Stimulated activated naive CD8-positive, alpha-beta T cell treated with anti-CD3 and anti-CD28 coated beads, Interleukin-15, amount 100 ng/mL, for 72 hours (primary cell): ENCODE measurements around the gene ASCL2.

ENCODE experiments used
- ATAC-seq: fragments of 150-1000 bp; cut with Tn5 transposase; 2 replicates; pipeline ENCODE4 v1.10.0; 2021; ENCODE audit warnings: mild to moderate bottlenecking, moderate library complexity
- DNase-seq, 2 donors: peaks; one replicate each; pipeline ENCODE4 v3.0.0; 2021 to 2022
- H3K27ac Mint-ChIP-seq, 2 donors: one replicate each; pipeline ENCODE4 v1.8.0; 2022; ENCODE audit warnings: mild to moderate bottlenecking in 2 of 2, mixed read lengths in 2 of 2, moderate library complexity in 2 of 2
- H3K27me3 Mint-ChIP-seq: one replicate; pipeline ENCODE4 v1.8.0; 2022; ENCODE audit warnings: mixed read lengths
- H3K4me1 Mint-ChIP-seq: one replicate; pipeline ENCODE4 v1.8.0; 2022; ENCODE audit warnings: mild to moderate bottlenecking, mixed read lengths
- H3K4me3 Mint-ChIP-seq, 2 donors: one replicate each; pipeline ENCODE4 v1.8.0; 2022; ENCODE audit warnings: mild to moderate bottlenecking in 2 of 2, mixed read lengths in 2 of 2, moderate library complexity in 1 of 2
- H3K9me3 Mint-ChIP-seq, 2 donors: one replicate each; pipeline ENCODE4 v1.8.0; 2022; ENCODE audit warnings: mixed read lengths in 2 of 2

The ASCL2 gene

DNA sequence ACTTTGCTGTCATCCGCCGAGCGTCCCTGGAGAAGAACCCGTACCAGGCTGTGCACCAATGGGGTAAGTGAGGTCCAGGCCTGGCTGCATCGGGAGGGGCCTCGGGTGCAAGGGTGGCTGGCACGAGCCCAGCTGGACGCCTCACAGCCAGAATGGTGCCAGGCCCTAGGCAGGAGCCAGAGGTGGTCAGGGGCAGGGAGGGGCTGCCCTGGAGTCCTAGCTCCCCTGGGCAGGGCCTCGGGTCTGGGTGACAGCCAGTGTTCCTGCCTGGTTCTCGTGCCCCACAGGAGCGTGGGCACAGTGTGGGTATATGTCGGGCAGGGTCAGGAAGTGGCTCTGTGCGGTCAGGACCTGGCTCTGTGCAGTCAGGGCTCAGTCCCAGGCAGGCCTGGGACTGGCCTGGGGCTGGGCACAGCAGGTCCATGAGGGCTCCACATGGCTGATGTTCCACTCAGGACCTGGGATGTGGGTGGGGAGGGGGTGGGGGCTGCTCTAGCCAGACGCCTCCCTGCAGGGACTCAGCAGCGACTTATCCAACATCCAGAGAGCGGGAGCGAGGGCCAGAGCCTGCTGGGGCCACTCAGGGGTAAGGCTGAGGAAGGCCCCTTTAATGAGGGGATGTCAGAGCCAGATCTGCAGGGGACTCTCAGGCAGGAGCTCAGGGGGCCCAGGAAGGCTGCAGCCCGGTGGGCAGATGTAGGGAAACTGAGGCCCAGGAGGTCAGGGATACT lies 32.7 kb upstream of the ASCL2 start:
- Mint-ChIP-seq H3K27ac (peak overlapping the region; percentile 64 to 95), H3K4me1 (peaks cover 97% of the 10 kb centered on the region), H3K27me3 (no peaks in the 10 kb centered on the region), H3K4me3 (peak overlapping the region; percentile 97 to 98), H3K9me3 (no peaks in the 10 kb centered on the region)
- ATAC-seq (peak; percentile 18), DNase-seq (peak in 1 of 2 donors; percentile 31)

- DNase-seq = peak; percentile 49 to 59
- H3K4me1 Mint-ChIP-seq = peaks cover 94% of the 10 kb centered on the region
Measured at GRCh38 chr11:2302306-2302895, 32.0 kb upstream of the ASCL2 start.

DNA sequence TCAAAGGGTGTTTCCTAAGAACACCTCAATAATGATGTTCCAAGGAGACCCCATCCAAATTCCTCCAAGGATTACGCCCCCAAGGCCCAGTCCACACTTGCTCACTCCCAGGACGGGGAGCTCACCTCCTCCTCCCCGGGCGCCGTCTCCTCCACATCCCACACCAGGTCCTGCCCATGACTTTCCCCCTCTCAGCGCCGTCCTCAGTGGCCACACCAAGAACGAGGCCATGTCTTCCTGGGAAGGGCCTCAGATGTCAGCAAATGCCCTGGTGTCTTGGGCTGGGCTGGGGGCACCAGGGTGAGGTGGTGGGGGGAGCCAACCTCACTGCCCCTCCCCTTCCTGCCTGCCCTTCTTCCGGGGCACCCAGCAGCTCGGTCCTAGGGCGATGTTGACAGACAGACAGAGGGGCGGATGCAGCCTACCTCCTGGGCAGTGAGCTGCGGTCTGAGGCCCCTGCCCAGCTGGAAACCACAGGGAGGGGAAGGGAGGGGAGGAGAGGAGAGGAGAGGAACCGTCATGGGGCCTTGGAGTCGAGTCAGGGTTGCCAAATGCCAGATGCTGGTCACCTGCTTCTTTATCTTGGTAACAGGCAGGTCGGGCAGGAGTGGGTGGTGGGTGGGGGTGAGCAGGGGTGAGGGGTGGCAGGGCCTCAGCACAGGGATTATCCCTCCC lies 31.4 kb upstream of the ASCL2 start, which contains the start of the genes C11orf21 and TSPAN32:
C11orf21 (minus strand) TSS at position 288 of the 675 bp plus-strand sequence; CDS start at position 178, 110 bp downstream.
TSPAN32 (plus strand) TSS at position 383 of the 675 bp plus-strand sequence; CDS start at position 520, 137 bp downstream.
- Mint-ChIP-seq H3K4me1 (peaks cover 91% of the 10 kb centered on the region), H3K9me3 (no peaks in the 10 kb centered on the region), H3K27ac (peak within 1 kb of the TSS; percentile 95 to 97), H3K27me3 (no peaks in the 10 kb centered on the region), H3K4me3 (peak within 1 kb of the TSS; percentile 97 to 98)
- ATAC-seq (peak; percentile 69), DNase-seq (peak; percentile 56 to 76)

More at GRCh38 chr11:2302306-2302895, 32.0 kb upstream of the ASCL2 start:
- peak; percentile 55 for ATAC-seq
- no peaks in the 10 kb centered on the region for H3K27me3 Mint-ChIP-seq
- H3K4me3 Mint-ChIP-seq = peak overlapping the region; percentile 97 to 98
- no peaks in the 10 kb centered on the region for H3K9me3 Mint-ChIP-seq
- H3K27ac Mint-ChIP-seq = peak overlapping the region; percentile 95 to 97

DNA sequence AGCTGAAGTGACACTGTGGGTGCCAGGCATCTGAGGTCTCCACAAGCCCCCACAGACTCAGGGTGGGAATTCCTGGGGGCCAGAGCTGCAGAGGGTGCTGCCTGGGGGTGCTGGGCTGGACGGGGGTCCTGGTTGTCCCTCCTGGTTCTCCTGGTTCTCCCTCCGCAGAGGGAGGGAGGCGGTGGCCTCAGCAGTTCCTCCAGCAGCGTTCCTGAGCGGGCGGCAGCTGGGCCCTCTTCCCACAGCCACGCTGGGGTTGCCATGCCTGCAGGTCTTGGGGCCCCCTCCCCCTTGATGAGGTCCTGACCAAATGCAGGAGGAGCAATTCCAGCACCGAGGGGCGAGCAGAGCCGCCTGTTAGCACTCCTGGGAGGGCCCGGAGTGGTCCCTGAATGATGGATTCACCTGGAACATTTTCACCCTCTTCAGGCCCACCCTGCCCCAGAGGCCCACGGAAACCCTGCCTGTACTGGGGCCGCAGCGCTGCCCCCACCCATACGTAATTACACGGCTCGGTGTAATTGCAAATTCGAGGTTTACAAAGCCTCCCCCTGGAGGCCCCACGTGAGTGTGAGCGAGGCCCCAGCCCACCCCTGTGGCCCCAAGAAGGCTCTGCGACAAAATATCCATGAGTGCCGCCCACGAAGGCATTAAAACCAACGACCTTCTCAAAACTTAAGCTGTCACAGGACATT lies 30.7 kb upstream of the ASCL2 start:
- peak overlapping the region; percentile 97 to 98 for H3K4me3 Mint-ChIP-seq
- no peaks in the 10 kb centered on the region for H3K9me3 Mint-ChIP-seq
- peak; percentile 28 to 31 for DNase-seq
- H3K27ac Mint-ChIP-seq = peak overlapping the region; percentile 91 to 97
- no peaks in the 10 kb centered on the region for H3K27me3 Mint-ChIP-seq
- peak; percentile 5 for ATAC-seq
- H3K4me1 Mint-ChIP-seq = peaks cover 84% of the 10 kb centered on the region

DNA sequence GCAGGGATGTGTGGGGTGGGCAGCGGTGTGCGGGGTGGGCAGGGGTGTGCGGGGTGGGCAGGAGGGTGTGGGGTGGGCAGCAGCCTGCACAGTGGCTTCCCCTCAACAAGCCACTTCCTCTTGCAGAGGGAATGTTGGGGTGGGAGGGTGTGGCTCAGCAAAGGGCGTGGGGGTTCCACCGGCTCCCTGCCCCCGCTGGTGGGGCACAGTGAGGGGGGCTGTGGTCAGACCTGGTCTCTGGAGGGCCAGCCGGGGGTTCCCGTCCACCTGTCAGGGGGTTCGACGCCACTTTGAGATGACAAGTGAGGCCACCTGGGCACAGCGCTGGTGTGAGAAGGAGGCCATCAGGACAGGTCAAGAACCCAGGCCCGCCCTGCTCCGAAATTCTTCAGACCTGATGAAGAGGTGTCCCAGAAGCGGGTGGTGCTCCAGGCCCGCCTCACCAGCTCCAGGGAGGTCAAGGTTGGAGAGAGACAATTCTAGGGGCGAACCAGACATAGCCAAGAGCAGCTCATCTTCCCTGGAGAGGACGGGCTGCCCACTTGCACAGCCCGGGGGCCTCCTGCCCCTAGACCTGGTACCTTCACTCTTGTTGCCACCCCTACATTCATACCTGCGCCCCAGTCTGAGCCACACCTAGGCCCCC lies 30.0 kb upstream of the ASCL2 start:
- Mint-ChIP-seq H3K27me3 (no peaks in the 10 kb centered on the region), H3K27ac (peak overlapping the region; percentile 72 to 97), H3K9me3 (no peaks in the 10 kb centered on the region), H3K4me1 (peaks cover 77% of the 10 kb centered on the region), H3K4me3 (peak overlapping the region; percentile 97 to 98)
- no peak for ATAC-seq
- peak; percentile 29 to 30 for DNase-seq

GRCh38 chr11:2299773-2300172 lies 29.4 kb upstream of the ASCL2 start:
- H3K4me3 Mint-ChIP-seq = peak overlapping the region; percentile 55 to 76
- peak overlapping the region in 1 of 2 donors; percentile 74 for H3K27ac Mint-ChIP-seq
- peaks cover 73% of the 10 kb centered on the region for H3K4me1 Mint-ChIP-seq

DNA sequence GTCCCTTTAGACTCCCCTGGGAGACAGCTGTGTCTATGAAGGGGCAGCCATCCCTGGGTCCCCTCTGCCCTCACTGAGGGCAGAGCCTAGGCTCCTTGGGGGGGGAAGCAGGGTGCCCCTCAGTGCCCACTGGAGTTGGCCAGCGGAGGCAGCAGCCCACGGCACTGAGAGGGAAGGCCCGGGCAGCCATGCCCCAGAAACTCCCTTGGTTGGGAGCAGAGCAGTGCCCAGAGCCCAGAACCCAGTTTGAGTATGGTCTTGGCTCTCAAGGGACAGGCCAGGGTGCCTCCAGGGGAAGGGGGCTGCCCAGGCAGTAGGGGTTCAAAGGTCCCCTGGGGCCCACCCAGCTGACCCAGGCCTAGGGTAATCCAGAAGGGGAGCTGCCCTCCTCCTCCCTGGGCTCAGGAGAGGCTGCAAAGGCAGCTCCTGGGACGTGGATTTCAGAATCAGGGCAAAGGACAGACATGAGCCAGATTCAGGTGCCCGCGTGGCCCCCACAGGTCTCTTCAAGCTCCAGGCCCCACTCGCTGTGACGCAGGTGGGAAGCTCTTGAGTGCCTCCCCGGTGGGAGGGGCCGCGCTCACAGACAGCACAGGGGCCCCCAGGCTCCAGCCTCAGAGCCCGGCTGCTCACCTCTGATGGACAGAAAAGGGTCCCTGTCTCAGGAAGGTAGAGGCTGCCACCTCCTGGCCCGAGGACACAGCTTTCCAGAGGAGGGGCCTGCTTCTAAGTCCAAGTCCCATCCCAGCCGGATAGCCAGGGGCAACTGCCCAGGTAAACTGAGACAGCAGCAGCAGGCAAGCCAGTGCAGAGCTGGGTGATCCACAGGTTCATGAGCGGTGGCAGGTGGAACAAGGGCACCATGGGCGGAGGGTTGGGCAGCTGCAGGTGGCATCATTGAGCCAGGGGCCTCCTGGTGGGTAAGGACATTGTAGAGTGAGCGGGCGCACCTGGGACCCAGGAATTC lies 28.7 kb upstream of the ASCL2 start:
- Mint-ChIP-seq H3K27me3 (no peaks in the 10 kb centered on the region), H3K4me3 (peak overlapping the region; percentile 55 to 76), H3K27ac (peak overlapping the region; percentile 59 to 74), H3K4me1 (peaks cover 73% of the 10 kb centered on the region), H3K9me3 (no peaks in the 10 kb centered on the region)
- peak; percentile 36 to 52 for DNase-seq
- ATAC-seq = peak; percentile 19

More at GRCh38 chr11:2299773-2300172, 29.4 kb upstream of the ASCL2 start:
- Mint-ChIP-seq H3K9me3 (no peaks in the 10 kb centered on the region), H3K27me3 (no peaks in the 10 kb centered on the region)
- no peak for ATAC-seq
- DNase-seq = no peak

- ATAC-seq = no peak
- H3K27me3 Mint-ChIP-seq = no peaks in the 10 kb centered on the region
- peaks cover 72% of the 10 kb centered on the region for H3K4me1 Mint-ChIP-seq
- DNase-seq = peak in 1 of 2 donors; percentile 9
- no peak overlapping the region for H3K27ac Mint-ChIP-seq
- H3K9me3 Mint-ChIP-seq = no peaks in the 10 kb centered on the region
- no peak overlapping the region for H3K4me3 Mint-ChIP-seq
Measured at GRCh38 chr11:2298131-2298794, 27.9 kb upstream of the ASCL2 start.

- ATAC-seq (no peak), DNase-seq (peak in 1 of 2 donors; percentile 5)
- no peak overlapping the region for H3K4me3 Mint-ChIP-seq
- no peaks in the 10 kb centered on the region for H3K9me3 Mint-ChIP-seq
- no peaks in the 10 kb centered on the region for H3K27me3 Mint-ChIP-seq
- H3K27ac Mint-ChIP-seq = peak overlapping the region in 1 of 2 donors; percentile 71
- H3K4me1 Mint-ChIP-seq = peaks cover 67% of the 10 kb centered on the region
Measured at GRCh38 chr11:2297623-2298030, 27.2 kb upstream of the ASCL2 start.

DNA sequence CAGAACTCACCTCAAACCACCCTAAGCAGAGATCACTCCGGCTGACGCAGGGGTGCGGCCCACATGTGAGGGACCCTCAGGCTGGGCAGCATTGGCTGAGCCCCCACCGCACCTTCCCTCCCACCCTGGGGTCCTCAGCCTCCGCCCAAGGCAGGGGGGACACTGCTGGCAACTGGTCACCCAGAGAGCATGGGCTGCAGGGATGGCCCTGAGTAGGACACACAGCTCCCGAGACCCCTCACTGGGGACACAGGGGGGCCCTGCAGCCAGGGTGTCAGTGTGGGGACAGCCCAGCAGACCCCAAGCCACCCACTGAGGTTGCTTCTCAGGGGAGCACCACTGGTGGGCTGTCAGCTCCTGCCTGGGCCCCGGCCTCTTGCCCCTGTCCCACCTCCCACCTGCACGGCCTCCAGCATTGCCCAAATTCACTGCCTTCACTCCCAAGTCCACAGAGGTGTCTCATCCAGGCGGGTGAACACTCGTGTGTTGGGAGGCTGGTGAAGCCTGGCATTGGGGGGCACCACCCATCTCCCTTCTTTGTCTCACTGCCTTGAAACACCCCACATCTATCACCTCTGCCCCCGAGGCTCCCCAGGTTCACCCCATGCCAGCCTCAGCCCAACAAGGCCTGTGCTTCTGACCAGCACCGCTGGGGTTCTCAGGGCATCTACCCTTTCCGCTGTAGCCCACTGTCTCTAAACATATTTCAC lies 26.7 kb upstream of the ASCL2 start:
- Mint-ChIP-seq H3K4me1 (peaks cover 66% of the 10 kb centered on the region), H3K27me3 (no peaks in the 10 kb centered on the region), H3K27ac (peak overlapping the region in 1 of 2 donors; percentile 71), H3K9me3 (no peaks in the 10 kb centered on the region), H3K4me3 (no peak overlapping the region)
- no peak for ATAC-seq
- peak in 1 of 2 donors; percentile 8 for DNase-seq

GRCh38 chr11:2295971-2296912 lies 25.9 kb upstream of the ASCL2 start:
- Mint-ChIP-seq H3K4me1 (peaks cover 59% of the 10 kb centered on the region), H3K27ac (no peak overlapping the region), H3K9me3 (no peaks in the 10 kb centered on the region), H3K27me3 (no peaks in the 10 kb centered on the region), H3K4me3 (no peak overlapping the region)
- ATAC-seq = no peak
- peak in 1 of 2 donors; percentile 9 for DNase-seq

DNA sequence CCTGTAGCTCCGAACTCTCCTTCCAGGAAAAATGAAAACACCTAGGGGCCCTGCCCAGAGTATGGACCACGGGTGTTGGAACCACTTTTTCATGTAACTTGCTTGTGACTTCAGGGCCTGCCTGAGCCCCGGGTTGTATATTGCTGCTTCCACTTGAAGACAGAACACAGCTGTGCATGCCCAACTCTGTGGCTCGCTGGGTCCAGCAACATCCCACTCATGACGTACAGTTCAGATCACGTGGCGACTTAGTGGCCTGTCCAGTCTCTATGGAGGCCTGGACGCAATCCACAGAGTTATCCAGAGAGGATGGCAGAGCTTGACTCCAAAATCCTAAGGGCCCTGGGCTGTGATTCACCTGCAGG lies 24.5 kb upstream of the ASCL2 start:
- Mint-ChIP-seq H3K27ac (no peak overlapping the region), H3K4me1 (peaks cover 52% of the 10 kb centered on the region), H3K9me3 (no peaks in the 10 kb centered on the region), H3K27me3 (no peaks in the 10 kb centered on the region), H3K4me3 (no peak overlapping the region)
- DNase-seq (no peak), ATAC-seq (no peak)
